ENCODE results near the gene ZMAT5. TPM values are rescaled to one million over a fixed set of nuclear protein-coding genes. Genes with fewer than 3 reads are reported as not detected.

ZMAT5 gene
- total RNA-seq, 1 experiment from 2014 or later: 16.0 TPM

- Histone ChIP-seq H3K79me2 (ENCODE audit: insufficient read depth, low read length) (no peaks in the 10 kb centered on the region), H2AFZ (ENCODE audit: low read depth, low read length, poor library complexity, severe bottlenecking) (no peak overlapping the region), H4K20me1 (ENCODE audit: insufficient read depth) (no peaks in the 10 kb centered on the region), H3K9me3 (ENCODE audit: control insufficient read depth in 1 of 2, insufficient read depth in 1 of 2, low read depth in 1 of 2, low read length in 2 of 2) (no peaks in the 10 kb centered on the region), H3K4me1 (ENCODE audit: control insufficient read depth in 1 of 2, insufficient read depth in 2 of 2, low read length in 2 of 2) (peaks cover 0 to 20% of the 10 kb centered on the region in 2 experiments; a peak in 3 of 4 replicates), H3K9me2 (ENCODE audit: insufficient read depth) (no peaks in the 10 kb centered on the region), H3K27ac (ENCODE audit: low read depth, low read length) (no peak overlapping the region), H3K27me3 (ENCODE audit: insufficient read depth, low read length) (no peaks in the 10 kb centered on the region), H3K4me3 (replicated peaks in 1 of 2; ENCODE audit: low read depth in 1 of 2, low read length in 2 of 2) (no peak overlapping the region), H3K4me2 (ENCODE audit: low read length) (no peak overlapping the region), H3K9ac (ENCODE audit: low read length) (no peak overlapping the region), H3K36me3 (ENCODE audit: control insufficient read depth in 1 of 2, insufficient read depth in 2 of 2, low read length in 2 of 2) (peaks cover 1 to 9% of the 10 kb centered on the region in 2 experiments; a peak in 3 of 4 replicates)
- TF ChIP-seq EZH2phosphoT487 (IDR thresholded peaks at IDR 0.05; ENCODE audit: borderline replicate concordance) (no peak), SP1 (IDR thresholded peaks at IDR 0.05; ENCODE audit: low read depth) (no peak), ELF1 (IDR thresholded peaks at IDR 0.05; ENCODE audit: borderline replicate concordance, low read depth) (no peak), CEBPB (IDR thresholded peaks at IDR 0.05; ENCODE audit: low read depth) (no peak), TCF7L2 (IDR thresholded peaks at IDR 0.05; ENCODE audit: borderline replicate concordance, extremely low read depth, insufficient read depth, insufficient read length) (no peak), MAX (IDR thresholded peaks at IDR 0.05) (no peak), POLR2AphosphoS5 (IDR thresholded peaks at IDR 0.05; ENCODE audit: low read depth, low read length) (no peak), POLR2A (IDR thresholded peaks at IDR 0.05; ENCODE audit: borderline replicate concordance, extremely low read depth, insufficient read depth, insufficient read length) (no peak), ZNF274 (IDR thresholded peaks at IDR 0.05; ENCODE audit: low read depth, low read length) (no peak), ZFX (IDR thresholded peaks at IDR 0.05) (no peak), SRF (IDR thresholded peaks at IDR 0.05; ENCODE audit: low read depth) (no peak)
- TF ChIP-seq, protein P1, sequence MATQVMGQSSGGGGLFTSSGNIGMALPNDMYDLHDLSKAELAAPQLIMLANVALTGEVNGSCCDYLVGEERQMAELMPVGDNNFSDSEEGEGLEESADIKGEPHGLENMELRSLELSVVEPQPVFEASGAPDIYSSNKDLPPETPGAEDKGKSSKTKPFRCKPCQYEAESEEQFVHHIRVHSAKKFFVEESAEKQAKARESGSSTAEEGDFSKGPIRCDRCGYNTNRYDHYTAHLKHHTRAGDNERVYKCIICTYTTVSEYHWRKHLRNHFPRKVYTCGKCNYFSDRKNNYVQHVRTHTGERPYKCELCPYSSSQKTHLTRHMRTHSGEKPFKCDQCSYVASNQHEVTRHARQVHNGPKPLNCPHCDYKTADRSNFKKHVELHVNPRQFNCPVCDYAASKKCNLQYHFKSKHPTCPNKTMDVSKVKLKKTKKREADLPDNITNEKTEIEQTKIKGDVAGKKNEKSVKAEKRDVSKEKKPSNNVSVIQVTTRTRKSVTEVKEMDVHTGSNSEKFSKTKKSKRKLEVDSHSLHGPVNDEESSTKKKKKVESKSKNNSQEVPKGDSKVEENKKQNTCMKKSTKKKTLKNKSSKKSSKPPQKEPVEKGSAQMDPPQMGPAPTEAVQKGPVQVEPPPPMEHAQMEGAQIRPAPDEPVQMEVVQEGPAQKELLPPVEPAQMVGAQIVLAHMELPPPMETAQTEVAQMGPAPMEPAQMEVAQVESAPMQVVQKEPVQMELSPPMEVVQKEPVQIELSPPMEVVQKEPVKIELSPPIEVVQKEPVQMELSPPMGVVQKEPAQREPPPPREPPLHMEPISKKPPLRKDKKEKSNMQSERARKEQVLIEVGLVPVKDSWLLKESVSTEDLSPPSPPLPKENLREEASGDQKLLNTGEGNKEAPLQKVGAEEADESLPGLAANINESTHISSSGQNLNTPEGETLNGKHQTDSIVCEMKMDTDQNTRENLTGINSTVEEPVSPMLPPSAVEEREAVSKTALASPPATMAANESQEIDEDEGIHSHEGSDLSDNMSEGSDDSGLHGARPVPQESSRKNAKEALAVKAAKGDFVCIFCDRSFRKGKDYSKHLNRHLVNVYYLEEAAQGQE (IDR thresholded peaks at IDR 0.05; ENCODE audit: low read depth): no peak
- RAD21 ChIA-PET (ENCODE audit: low non-redundant PET in 1 of 2, low total read pairs in 2 of 2, uncharacterized antibody in 2 of 2, unreplicated experiment in 2 of 2): interaction anchor here in 1 of 2 experiments (0.6 kb wide), 1 partner anchor 10 kb away, joined by 3 read pairs; no protein-coding TSS in a partner anchor
- intact Hi-C loops (cut with micrococcal nuclease): no loop called here
- CTCF ChIA-PET: no interaction called here
- BruUV-seq (replicated peaks): no TSS peak
- no peak for ATAC-seq
- POLR2A ChIA-PET: no interaction called here
- no peak for DNase-seq (ENCODE audit: low read depth, low spot score)
Measured at GRCh38 chr22:29784451-29785361, 17.9 kb upstream of the ZMAT5 start.
